ENCODE data around the gene GNLY.

Gene GNLY

GRCh38 chr2:85743304-85743978 is 49.3 kb downstream of the GNLY start:
- peak overlapping the region; percentile 90 for H3K27ac ChIP-seq
- H3K36me3 ChIP-seq (replicated peaks): no peaks in the 10 kb centered on the region
- TF ChIP-seq CTCF (IDR thresholded peaks at IDR 0.05; ENCODE audit: low read depth, low read length, missing control alignments): no peak
- no peak overlapping the region for H3K4me3 ChIP-seq (ENCODE audit: low read depth, low read length)
- no peaks in the 10 kb centered on the region for H3K27me3 ChIP-seq (replicated peaks)
- in situ Hi-C loops (cut with HindIII; ENCODE audit: low pct_ligation_motif_present, low sequenced_read_pairs): no loop called here
- peak; percentile 77 for DNase-seq

DNA sequence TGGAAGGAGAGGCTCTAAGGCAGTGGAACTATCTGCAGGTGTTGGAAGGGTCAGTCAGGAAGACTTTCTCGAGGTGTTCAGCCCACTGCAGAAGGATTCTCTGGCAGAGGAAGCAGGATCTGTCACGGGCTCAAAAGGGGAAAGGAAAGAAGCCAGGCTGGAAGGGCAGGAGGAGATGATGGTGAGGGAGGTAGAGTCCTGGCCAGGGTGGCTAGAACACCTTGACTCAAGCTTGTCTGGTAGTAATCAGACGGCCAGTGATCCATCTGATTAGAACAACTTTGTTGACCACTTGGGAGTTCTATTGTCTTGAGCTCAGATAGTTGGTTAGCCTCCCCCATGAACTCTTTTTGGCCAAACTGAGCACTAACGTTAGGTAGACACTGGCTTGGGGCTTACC is 49.9 kb downstream of the GNLY start:
- Histone ChIP-seq H3K27ac (peak overlapping the region; percentile 14), H3K27me3 (replicated peaks) (no peaks in the 10 kb centered on the region), H3K4me3 (ENCODE audit: low read depth, low read length) (no peak overlapping the region), H3K36me3 (replicated peaks) (no peaks in the 10 kb centered on the region)
- in situ Hi-C loops (cut with HindIII; ENCODE audit: low pct_ligation_motif_present, low sequenced_read_pairs): no loop called here
- no peak for DNase-seq
- TF ChIP-seq CTCF (IDR thresholded peaks at IDR 0.05; ENCODE audit: low read depth, low read length, missing control alignments): no peak

GRCh38 chr2:85744741-85745601 is 50.8 kb downstream of the GNLY start:
- H3K27ac ChIP-seq: peak overlapping the region; percentile 62
- TF ChIP-seq CTCF (IDR thresholded peaks at IDR 0.05; ENCODE audit: low read depth, low read length, missing control alignments): peak; percentile 12
- H3K27me3 ChIP-seq (replicated peaks): no peaks in the 10 kb centered on the region
- DNase-seq: peak; percentile 64
- peak overlapping the region; percentile 1 for H3K4me3 ChIP-seq (ENCODE audit: low read depth, low read length)
- no peaks in the 10 kb centered on the region for H3K36me3 ChIP-seq (replicated peaks)
- in situ Hi-C loops (cut with HindIII; ENCODE audit: low pct_ligation_motif_present, low sequenced_read_pairs): no loop called here

DNA sequence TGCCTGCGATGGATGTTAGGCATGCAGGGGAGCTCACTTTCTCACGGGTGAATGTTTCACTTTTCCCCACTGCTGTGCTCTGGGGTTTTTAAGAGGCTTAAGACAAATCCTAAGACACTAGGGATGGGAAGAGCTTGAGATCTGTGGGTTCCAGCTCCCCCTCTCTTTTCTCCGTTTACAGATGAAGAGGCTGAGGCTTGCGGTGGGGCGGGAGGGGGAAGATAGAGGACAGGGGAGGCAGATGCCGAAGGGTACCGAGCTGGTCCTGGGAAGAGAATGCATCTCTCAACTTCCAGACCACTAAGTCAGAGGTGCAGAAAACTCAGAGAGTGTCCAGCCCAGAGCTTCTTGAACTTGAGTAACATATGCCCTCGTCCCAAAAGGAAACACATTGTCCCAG is 51.5 kb downstream of the GNLY start:
- Histone ChIP-seq H3K27ac (peak overlapping the region; percentile 62), H3K4me3 (ENCODE audit: low read depth, low read length) (no peak overlapping the region), H3K27me3 (replicated peaks) (no peaks in the 10 kb centered on the region), H3K36me3 (replicated peaks) (no peaks in the 10 kb centered on the region)
- no peak for DNase-seq
- in situ Hi-C loops (cut with HindIII; ENCODE audit: low pct_ligation_motif_present, low sequenced_read_pairs): no loop called here
- TF ChIP-seq CTCF (IDR thresholded peaks at IDR 0.05; ENCODE audit: low read depth, low read length, missing control alignments): no peak

GRCh38 chr2:85746321-85747004 is 52.3 kb downstream of the GNLY start:
- DNase-seq: no peak
- Histone ChIP-seq H3K4me3 (ENCODE audit: low read depth, low read length) (no peak overlapping the region), H3K36me3 (replicated peaks) (no peaks in the 10 kb centered on the region), H3K27me3 (replicated peaks) (no peaks in the 10 kb centered on the region), H3K27ac (no peak overlapping the region)
- no peak for TF ChIP-seq CTCF (IDR thresholded peaks at IDR 0.05; ENCODE audit: low read depth, low read length, missing control alignments)
- in situ Hi-C loops (cut with HindIII; ENCODE audit: low pct_ligation_motif_present, low sequenced_read_pairs): no loop called here

Data from brain microvascular endothelial cell (primary cell).